ENCODE results near the gene PANK1. TPM values are rescaled to one million over a fixed set of nuclear protein-coding genes. Genes with fewer than 3 reads are reported as not detected.

Gene PANK1
- polyA plus RNA-seq, 1 experiment = 9.2 TPM

DNA sequence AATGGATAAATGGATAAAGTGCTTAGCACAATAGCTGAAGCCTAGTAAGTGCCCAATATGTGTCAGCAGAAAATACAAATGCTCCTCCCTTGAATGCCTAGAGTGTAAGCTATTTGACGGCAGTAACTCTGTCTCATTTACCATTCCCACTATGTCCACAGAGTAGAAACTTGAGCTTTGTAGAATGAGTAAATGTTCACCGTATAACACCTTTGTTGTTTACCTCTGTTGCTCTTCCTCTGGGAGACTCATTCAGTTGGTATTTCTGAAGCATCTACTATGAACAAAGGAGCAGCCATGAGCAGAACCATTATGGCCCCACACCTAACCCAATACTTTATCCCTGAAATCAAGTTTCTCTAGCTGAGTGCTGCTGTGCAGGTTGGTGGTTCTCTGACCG, 101.2 kb downstream of the PANK1 start:
- POLR2A ChIA-PET = no interaction called here
- TF ChIP-seq, protein P1, sequence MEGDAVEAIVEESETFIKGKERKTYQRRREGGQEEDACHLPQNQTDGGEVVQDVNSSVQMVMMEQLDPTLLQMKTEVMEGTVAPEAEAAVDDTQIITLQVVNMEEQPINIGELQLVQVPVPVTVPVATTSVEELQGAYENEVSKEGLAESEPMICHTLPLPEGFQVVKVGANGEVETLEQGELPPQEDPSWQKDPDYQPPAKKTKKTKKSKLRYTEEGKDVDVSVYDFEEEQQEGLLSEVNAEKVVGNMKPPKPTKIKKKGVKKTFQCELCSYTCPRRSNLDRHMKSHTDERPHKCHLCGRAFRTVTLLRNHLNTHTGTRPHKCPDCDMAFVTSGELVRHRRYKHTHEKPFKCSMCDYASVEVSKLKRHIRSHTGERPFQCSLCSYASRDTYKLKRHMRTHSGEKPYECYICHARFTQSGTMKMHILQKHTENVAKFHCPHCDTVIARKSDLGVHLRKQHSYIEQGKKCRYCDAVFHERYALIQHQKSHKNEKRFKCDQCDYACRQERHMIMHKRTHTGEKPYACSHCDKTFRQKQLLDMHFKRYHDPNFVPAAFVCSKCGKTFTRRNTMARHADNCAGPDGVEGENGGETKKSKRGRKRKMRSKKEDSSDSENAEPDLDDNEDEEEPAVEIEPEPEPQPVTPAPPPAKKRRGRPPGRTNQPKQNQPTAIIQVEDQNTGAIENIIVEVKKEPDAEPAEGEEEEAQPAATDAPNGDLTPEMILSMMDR (IDR thresholded peaks at IDR 0.05; ENCODE audit: low read depth, low read length) = no peak
- Histone ChIP-seq H3K27me3 (ENCODE audit: control insufficient read depth, insufficient read depth, low read length) (no peaks in the 10 kb centered on the region), H3K4me3 (ENCODE audit: low read depth, low read length) (no peak overlapping the region), H3K9me3 (ENCODE audit: control insufficient read depth, insufficient read depth, low read length) (no peaks in the 10 kb centered on the region), H3K27ac (ENCODE audit: low read depth, low read length) (no peak overlapping the region)
- DNase-seq (ENCODE audit: low read depth, low spot score) = no peak
- CTCF ChIA-PET = no interaction called here

DNA sequence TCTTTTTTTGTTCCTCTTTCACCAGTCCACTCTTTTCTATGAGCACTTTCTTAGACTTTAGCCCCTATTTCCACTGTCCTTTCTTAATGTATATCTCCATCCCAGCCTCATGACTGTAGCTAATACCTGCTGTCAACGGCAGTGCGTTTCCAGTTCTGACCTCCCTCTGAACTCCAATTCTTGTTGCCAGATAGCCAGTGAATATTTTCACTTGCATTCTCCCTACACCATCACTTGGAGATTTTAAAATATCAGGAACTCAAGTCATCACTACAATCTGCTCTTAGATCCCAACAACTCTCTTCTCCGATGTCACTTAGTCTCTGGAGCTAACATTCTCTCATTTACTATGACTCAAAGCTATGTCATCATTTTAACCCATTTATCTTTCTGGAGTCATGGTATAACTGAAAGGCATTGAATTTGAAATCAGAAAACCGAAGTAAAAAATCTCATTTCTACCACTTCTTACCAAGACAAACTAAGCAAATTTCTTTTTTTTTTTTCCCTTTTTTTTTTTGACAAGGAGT, 104.6 kb downstream of the PANK1 start:
- H3K27me3 ChIP-seq (ENCODE audit: control insufficient read depth, insufficient read depth, low read length) = no peaks in the 10 kb centered on the region
- CTCF ChIA-PET = interaction anchor here (0.7 kb wide), 1 partner anchor 279 kb away, joined by 4 read pairs; no protein-coding TSS in a partner anchor
- no peak overlapping the region for H3K27ac ChIP-seq (ENCODE audit: low read depth, low read length)
- H3K4me3 ChIP-seq (ENCODE audit: low read depth, low read length) = no peak overlapping the region
- H3K9me3 ChIP-seq (ENCODE audit: control insufficient read depth, insufficient read depth, low read length) = no peaks in the 10 kb centered on the region
- POLR2A ChIA-PET = interaction anchor here (0.7 kb wide), 4 partner anchors 13 to 781 kb away, joined by 3 to 10 read pairs (median 7); no protein-coding TSS in a partner anchor
- TF ChIP-seq, protein P1 (IDR thresholded peaks at IDR 0.05; ENCODE audit: low read depth, low read length) = no peak
- DNase-seq (ENCODE audit: low read depth, low spot score) = no peak

DNA sequence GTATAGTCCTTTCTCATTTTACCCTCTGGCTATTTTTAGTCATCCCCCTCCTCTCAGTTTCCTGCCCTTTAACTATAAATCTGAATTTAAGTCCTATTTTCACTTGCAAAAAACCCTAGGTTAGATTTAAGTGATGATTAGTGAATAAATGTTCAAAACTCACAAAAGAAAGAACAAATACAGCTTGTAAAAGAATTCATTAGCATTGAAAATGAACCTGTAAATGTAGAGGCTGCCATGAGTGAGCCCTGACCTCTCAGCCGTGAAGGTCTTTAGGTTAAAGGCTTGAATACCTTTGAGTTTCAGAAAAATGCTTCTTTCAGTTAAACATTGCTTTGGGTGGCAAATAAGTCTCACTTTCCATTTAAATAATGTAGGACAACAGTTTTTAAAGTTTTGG, 107.7 kb downstream of the PANK1 start:
- H3K27me3 ChIP-seq (ENCODE audit: control insufficient read depth, insufficient read depth, low read length) = peaks cover 3% of the 10 kb centered on the region
- H3K9me3 ChIP-seq (ENCODE audit: control insufficient read depth, insufficient read depth, low read length) = no peaks in the 10 kb centered on the region
- no peak overlapping the region for H3K4me3 ChIP-seq (ENCODE audit: low read depth, low read length)
- CTCF ChIA-PET = no interaction called here
- POLR2A ChIA-PET = no interaction called here
- TF ChIP-seq, protein P1 (IDR thresholded peaks at IDR 0.05; ENCODE audit: low read depth, low read length) = no peak
- H3K27ac ChIP-seq (ENCODE audit: low read depth, low read length) = no peak overlapping the region
- DNase-seq (ENCODE audit: low read depth, low spot score) = no peak

DNA sequence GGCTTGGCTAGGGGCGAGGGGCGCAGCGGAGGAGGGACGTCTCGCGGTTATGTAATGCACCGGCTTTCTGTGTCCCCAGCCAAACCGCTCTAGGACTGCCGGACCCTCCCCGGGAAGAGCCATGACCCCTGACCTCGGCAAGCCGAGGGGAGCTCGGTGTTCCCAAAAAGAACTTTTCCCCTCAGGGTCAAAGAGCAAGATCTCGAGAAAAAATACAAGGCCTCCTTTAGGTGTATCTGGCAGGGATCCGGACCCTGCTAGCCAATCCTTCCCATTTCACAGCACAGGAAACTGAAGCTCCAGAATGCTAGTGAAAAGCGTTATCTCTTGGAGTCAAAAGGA, 109.1 kb downstream of the PANK1 start:
- DNase-seq (ENCODE audit: low read depth, low spot score) = no peak
- Histone ChIP-seq H3K9me3 (ENCODE audit: control insufficient read depth, insufficient read depth, low read length) (no peaks in the 10 kb centered on the region), H3K27ac (ENCODE audit: low read depth, low read length) (no peak overlapping the region), H3K4me3 (ENCODE audit: low read depth, low read length) (peak overlapping the region; percentile 63), H3K27me3 (ENCODE audit: control insufficient read depth, insufficient read depth, low read length) (peaks cover 3% of the 10 kb centered on the region)
- TF ChIP-seq, protein P1 (IDR thresholded peaks at IDR 0.05; ENCODE audit: low read depth, low read length) = no peak
- POLR2A ChIA-PET = no interaction called here
- CTCF ChIA-PET = interaction anchor here (0.6 kb wide), 2 partner anchors 84 to 118 kb away, joined by 3 to 4 read pairs; no protein-coding TSS in a partner anchor

DNA sequence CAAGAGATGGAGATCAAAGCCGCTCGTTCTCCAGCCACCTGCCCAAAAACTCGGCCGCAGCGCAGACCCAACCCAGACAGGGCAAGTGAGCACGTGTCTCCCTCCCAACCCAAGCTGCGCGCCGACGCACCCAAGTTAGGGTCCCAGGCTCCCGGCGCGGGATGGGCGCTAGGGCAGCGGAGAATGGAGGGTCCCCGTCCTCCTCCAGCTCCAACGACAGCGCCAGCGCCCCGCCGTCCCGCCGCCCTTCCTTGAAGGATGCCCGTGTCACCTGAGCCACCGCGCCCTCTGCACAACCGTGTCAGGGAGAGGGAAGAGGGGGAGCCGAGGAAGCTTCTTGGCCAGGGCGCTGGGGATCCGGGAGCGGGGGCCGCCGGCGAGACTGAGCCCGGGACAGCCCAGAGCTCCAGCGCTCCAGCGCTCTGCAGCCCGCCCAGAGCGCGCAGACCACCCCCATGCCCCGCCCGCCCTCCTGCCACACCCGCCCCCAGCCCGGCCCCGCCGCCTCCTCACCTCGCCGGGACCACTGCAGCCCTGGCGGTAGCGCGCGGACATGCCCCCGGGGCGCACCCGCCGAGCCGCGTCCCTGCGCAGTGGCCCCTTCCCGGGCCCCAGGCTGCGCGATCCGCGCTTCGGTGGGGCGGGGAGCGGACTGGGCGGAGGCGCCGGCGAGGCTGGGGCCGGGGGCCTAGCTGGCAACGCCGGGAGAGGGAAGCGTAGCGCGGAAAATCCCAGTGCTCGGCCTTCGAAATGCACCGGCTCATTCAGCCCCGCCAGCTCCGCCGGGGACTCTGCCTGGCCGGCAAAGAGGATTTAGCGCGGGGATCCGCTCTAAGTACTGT, 109.7 kb downstream of the PANK1 start, which contains the start of gene SLC16A12:
TSS of gene SLC16A12 (minus strand) at position 424 of the 842 bp plus-strand sequence. CDS start 73,016 bp downstream, outside the sequence.
- DNase-seq (ENCODE audit: low read depth, low spot score) = no peak
- no peak within 1 kb of the TSS for H3K27ac ChIP-seq (ENCODE audit: low read depth, low read length)
- peak within 1 kb of the TSS; percentile 63 for H3K4me3 ChIP-seq (ENCODE audit: low read depth, low read length)
- POLR2A ChIA-PET = interaction anchor here (0.6 kb wide), 1 partner anchor 23 kb away, joined by 3 read pairs; no protein-coding TSS in a partner anchor
- no peaks in the 10 kb centered on the region for H3K9me3 ChIP-seq (ENCODE audit: control insufficient read depth, insufficient read depth, low read length)
- peaks cover 3% of the 10 kb centered on the region for H3K27me3 ChIP-seq (ENCODE audit: control insufficient read depth, insufficient read depth, low read length)
- CTCF ChIA-PET = interaction anchor here (0.6 kb wide), 2 partner anchors 83 to 118 kb away, joined by 3 to 4 read pairs; no protein-coding TSS in a partner anchor
- TF ChIP-seq, protein P1 (IDR thresholded peaks at IDR 0.05; ENCODE audit: low read depth, low read length) = no peak
